Adipose tissue (tissue), 3 donors: ENCODE results near the gene TNS3. TPM values are rescaled to one million over a fixed set of nuclear protein-coding genes. Genes with fewer than 3 reads are reported as not detected.

Experiments used
- H3K27ac ChIP-seq: one replicate; pipeline ENCODE4 v1.5.1; 2013; ENCODE audit warnings: low read depth, low read length
- WGBS, 3 donors: extraction: QIAGEN DNeasy Blood & Tissue Kit; methylation state at CpG; one replicate each; pipeline ENCODE4 v1.1.7; 2013; 5-methylcytosine and 5-hydroxymethylcytosine counted together
- polyA plus RNA-seq, 3 donors: library from polyadenylated mRNA; stranded (reverse); fragments of 200-250 nt; gene quantifications; one replicate each; pipeline ENCODE4 v1.2.3, GENCODE V29; 2013
- donor health status: healthy with polysubstance abuse.
- donor health status: Bipolar disorder and iron deficiency.
- donor health status: healthy.

Gene TNS3
- polyA plus RNA-seq, 3 donors: 23.2 to 45.4 (median 27.0) TPM

- H3K27ac ChIP-seq: no peak overlapping the region
- 83 to 91% (median 83%) methylated on average over 8 of the region's 8 CpGs for WGBS, 3 donors
These were observed 198.8 kb downstream of the TNS3 start for GRCh38 chr7:47383072-47383471.

DNA sequence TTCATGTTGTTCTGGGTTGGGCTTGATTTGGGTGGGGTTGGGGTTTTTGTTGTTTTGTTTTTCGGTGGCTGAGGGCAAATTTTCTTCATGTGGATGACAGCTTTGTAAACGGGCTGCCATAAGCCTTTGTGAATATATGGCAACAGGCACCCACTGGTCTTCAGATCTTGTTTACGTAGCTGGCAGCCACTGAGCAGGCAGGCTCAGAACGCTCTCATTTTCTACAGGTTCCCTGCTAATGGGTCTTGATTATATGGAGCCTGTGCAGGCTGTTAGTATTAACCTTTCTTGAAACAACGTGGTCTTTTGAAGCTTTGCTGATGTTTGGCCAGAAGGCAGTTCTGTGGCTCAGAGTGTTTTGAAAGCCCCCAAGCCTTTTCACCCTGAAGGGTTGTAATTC lies 199.7 kb downstream of the TNS3 start:
- 41 to 89% (median 81%) methylated on average over 5 of the region's 5 CpGs for WGBS, 3 donors
- H3K27ac ChIP-seq: no peak overlapping the region

DNA sequence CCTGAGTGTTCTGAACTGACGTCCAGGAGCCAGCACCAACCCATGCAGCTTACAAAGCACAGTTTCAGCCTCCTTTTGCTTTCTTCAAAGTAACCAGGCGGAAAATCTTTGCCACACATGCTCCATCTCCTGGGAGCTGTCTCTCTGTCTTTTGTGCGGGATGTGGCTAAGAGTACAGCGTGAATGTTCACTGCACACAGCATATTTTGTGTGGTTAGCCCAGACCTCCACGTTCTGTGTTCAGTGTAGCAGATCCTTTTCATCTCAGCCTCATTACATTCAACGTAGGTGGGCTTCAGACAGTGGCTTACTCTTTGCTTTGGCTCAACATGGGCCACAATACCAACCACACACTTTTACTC lies 200.8 kb downstream of the TNS3 start:
- 70 to 88% (median 85%) methylated on average over 6 of the region's 6 CpGs for WGBS, 3 donors
- H3K27ac ChIP-seq: no peak overlapping the region

GRCh38 chr7:47380325-47381133 lies 201.4 kb downstream of the TNS3 start:
- no peak overlapping the region for H3K27ac ChIP-seq
- WGBS, 3 donors: 51 to 80% (median 58%) methylated on average over 15 of the region's 15 CpGs

GRCh38 chr7:47379629-47380324 lies 202.1 kb downstream of the TNS3 start:
- 36 to 61% (median 55%) methylated on average over 20 of the region's 20 CpGs for WGBS, 3 donors
- H3K27ac ChIP-seq: no peak overlapping the region

- WGBS, 3 donors: 86 to 92% (median 91%) methylated on average over 11 of the region's 11 CpGs
- no peak overlapping the region for H3K27ac ChIP-seq
These were observed 203.0 kb downstream of the TNS3 start for GRCh38 chr7:47378728-47379395.

DNA sequence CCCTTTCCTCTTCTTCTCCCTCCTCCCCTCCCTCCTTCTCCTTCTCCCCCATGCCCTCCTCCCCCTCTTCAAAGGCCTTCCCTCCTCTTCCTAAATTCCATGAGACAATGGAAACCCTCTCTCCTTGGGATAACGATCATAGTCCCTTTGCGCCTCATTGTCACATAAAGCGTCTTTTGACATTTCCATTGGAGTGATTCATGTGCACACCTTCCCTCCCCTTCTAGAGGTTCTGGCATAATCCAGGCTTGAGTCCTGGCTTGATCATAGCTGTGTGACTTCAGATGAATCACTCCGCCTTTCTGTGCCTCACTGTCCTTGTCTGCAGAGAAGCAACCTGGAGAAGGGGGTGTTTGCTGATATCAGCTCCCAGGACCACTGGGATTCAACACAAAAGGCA lies 204.2 kb downstream of the TNS3 start:
- WGBS, 3 donors: 92 to 95% (median 94%) methylated on average over 4 of the region's 4 CpGs
- no peak overlapping the region for H3K27ac ChIP-seq

DNA sequence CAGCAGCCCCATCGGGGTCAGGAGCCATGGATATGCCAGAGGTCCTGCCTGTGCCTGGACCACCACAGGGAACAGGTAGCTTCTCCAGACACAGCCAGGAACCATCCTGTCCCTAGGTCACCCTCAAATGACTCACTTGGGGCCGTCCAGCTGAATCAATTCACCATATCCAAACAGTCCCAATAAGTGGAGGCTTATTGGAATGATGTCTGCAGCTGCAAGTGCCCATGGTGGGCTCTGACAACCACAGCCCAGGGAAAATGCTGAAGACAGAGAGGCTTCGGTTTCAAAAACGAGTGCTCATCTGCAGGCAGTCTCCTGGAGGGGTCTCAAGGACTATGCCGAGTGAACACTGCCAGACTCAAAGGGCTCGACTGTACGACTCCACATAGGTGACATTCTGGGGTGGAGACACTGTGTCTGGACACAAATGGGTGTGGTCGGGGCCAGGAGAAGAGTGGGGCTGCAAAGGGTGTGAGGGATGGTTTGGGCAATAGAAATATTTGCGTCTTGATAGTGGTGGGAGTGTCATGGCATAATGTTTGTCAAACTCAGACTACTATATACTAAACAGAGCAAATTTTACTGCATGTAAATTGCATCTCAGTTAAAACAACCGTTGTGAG lies 204.8 kb downstream of the TNS3 start:
- no peak overlapping the region for H3K27ac ChIP-seq
- WGBS, 3 donors: 88 to 90% (median 88%) methylated on average over 10 of the region's 10 CpGs

DNA sequence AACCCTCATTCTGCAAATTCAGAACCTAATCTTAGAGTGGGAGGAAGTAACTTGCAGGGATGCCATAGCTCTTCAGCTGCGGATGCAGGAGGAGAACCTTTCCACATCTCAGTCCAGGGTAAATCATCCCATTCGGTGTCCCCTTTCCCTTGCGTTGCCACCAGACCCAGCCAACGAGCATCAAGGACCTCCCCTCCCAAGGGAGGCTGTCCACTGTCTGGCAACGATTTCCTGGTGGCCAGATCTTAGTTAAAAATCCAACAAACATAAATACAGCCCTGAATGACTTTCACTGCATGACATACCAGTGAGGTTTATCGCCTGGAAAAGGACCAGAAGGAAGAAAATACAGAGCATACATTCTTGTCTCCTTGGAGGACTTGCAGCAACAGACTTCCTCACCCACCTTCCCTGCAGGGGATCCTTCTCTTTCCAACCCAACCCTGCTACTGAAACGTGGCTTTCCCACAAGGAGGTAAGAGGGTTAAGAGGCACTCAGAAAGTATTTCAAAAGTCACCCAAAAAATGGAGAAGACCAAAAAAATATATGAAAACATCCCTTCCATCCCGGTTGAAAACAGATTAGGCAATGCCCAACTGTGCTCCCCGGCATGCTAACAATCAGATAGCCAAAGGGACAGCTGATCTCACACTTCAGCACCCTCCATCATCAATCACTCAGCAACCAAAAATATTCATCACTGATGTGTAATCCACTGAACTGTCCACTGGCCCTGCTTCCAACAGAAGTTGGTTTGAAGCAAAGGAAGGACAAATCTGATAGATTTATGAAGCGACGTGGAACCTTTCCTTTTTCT lies 206.6 kb downstream of the TNS3 start:
- WGBS, 3 donors: 63 to 78% (median 72%) methylated on average over 10 to 11 of the region's 11 CpGs
- no peak overlapping the region for H3K27ac ChIP-seq

- 73 to 96% (median 91%) methylated on average over 3 of the region's 3 CpGs for WGBS, 3 donors
- no peak overlapping the region for H3K27ac ChIP-seq
These were observed 207.4 kb downstream of the TNS3 start for GRCh38 chr7:47374538-47374937.

- WGBS, 3 donors: 24 to 88% (median 82%) methylated on average over 8 of the region's 8 CpGs
- no peak overlapping the region for H3K27ac ChIP-seq
These were observed 207.9 kb downstream of the TNS3 start for GRCh38 chr7:47373871-47374451.

- no peak overlapping the region for H3K27ac ChIP-seq
- 19 to 54% (median 52%) methylated on average over 10 of the region's 10 CpGs for whole genome bisulfite sequencing, 3 donors
These were observed 210.1 kb downstream of the TNS3 start for GRCh38 chr7:47371733-47372368.

GRCh38 chr7:47371317-47371716 lies 210.6 kb downstream of the TNS3 start:
- no peak overlapping the region for H3K27ac ChIP-seq
- WGBS, 3 donors: 37 to 93% (median 90%) methylated on average over 1 of the region's 1 CpG

GRCh38 chr7:47370461-47371042 lies 211.4 kb downstream of the TNS3 start:
- WGBS, 3 donors: 72 to 88% (median 85%) methylated on average over 15 of the region's 15 CpGs
- no peak overlapping the region for H3K27ac ChIP-seq

DNA sequence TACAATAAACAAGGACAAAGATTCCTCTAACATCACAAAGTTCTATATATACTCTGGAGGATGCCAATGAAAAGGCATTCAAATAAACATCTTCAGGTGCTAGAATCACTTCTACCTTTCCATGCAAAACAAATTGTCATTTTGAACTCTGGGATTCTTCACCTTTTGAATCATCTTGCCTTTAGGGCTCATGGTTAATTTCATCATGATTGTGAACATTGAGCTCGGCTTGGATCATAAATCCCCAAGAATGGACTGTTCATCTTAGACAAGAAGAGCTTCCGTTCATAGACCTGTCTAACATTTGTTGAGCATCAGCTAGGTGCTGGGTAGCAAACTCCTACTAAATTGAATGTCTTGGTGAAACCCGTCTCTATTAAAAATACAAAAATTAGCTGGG lies 212.2 kb downstream of the TNS3 start:
- H3K27ac ChIP-seq: no peak overlapping the region
- 95 to 98% (median 95%) methylated on average over 3 of the region's 3 CpGs for WGBS, 3 donors

DNA sequence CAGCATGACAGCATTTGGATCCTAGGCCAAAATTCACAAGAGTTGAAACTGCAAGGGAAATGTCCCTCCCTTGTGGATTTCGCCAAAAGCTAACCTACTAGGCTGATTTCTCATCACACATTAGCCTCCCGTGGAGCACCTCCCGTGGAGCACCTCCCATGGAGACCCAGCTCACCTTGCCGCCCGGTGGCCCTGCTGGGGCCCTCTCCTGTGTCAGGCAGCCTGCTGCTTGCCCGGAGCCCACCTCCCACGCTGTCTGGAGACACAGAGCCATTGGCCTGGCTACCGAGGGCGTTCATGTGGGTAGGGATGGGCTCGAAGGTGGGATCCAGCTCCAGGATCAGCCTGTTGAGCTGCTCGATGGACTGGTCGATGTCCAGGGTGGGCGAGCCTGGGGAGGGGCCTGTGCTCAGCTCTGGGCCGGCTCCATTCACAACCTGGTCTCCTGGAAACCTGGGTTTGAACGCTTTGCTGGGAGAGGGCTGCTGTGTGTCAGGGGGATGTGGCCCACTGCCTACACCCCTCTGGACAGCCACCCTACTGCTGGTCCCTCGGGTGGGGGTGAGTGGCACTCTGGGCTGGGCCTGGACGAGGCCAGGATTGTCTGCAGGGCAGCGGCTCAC lies 213.6 kb downstream of the TNS3 start:
- 92 to 98% (median 93%) methylated on average over 18 of the region's 18 CpGs for WGBS, 3 donors
- no peak overlapping the region for H3K27ac ChIP-seq

DNA sequence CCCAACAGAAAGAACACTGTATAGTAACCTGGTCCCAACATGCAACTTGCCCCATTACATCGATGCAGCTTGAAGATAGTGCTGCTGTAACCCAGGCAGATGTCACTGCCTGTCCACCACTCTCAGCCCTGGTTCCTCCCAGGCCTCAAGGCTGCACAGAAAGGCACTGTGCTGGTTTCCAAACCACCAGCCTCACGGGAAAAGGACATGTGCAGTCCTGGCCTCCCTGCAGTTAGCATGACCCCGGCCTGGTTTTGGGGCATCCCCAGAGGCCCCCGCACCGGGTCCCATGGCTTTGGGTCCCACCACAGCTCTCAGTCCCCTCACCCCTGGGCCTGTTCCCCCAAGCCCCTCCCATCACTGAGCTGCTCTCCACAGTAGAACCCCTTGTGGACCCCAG lies 214.5 kb downstream of the TNS3 start:
- 68 to 82% (median 75%) methylated on average over 5 of the region's 5 CpGs for WGBS, 3 donors

More for the DNA sequence above, 214.5 kb downstream of the TNS3 start:
- no peak overlapping the region for H3K27ac ChIP-seq
